SK-N-SH (cell line): ENCODE measurements around the gene MMAB. TPM values are rescaled to one million over a fixed set of nuclear protein-coding genes. Genes with fewer than 3 reads are reported as not detected.

ENCODE experiments used
- CTCF ChIA-PET: fragments of 300-600, 350-600 bp; formaldehyde crosslinking; extraction: SDS; loops from one replicate; lab custom pipeline; 2021; lab: Yijun Ruan, JAX
- POLR2A ChIA-PET: fragments of 350-600 bp; sonication (Branson Sonifier 250); formaldehyde crosslinking; extraction: SDS; loops from one replicate; lab custom pipeline; 2020; ENCODE audit warnings: antibody characterized with exemption, inconsistent platforms; lab: Yijun Ruan, JAX
- DNase-seq: peaks from one replicate; pipeline ENCODE4 v3.0.0; 2012
- H2AFZ ChIP-seq: fragments of 200-600 bp; sonication (generic); 2 replicates; pipeline ENCODE4 v1.8.1; 2016; ENCODE audit warnings: antibody characterized with exemption, mild to moderate bottlenecking, low read depth
- H3F3A ChIP-seq: fragments of 200-600 bp; sonication (generic); replicated peaks from 2 replicates; pipeline ENCODE3; 2016; ENCODE audit warnings: antibody characterized with exemption, mild to moderate bottlenecking; ENCODE audit not compliant: insufficient read depth
- H3K27ac ChIP-seq, 2 experiments: fragments of 200-500 bp in 1 of 2; fragments of 200-600 bp in 1 of 2; sonication (Bioruptor generic) in 1 of 2; sonication (generic), shearing (Covaris generic) in 1 of 2; 2 replicates each; pipeline versions ENCODE4 v1.5.1 to v1.6.1; 2014 to 2016; ENCODE audit warnings: low read depth in 2 of 2, inconsistent platforms in 1 of 2, low read length in 1 of 2, mild to moderate bottlenecking in 1 of 2, mixed read lengths in 1 of 2
- H3K27me3 ChIP-seq: fragments of 200-600 bp; sonication (generic), shearing (Covaris generic); 2 replicates; pipeline ENCODE4 v1.6.1; 2016; ENCODE audit warnings: mixed run types; ENCODE audit not compliant: insufficient read depth
- H3K36me3 ChIP-seq, 2 experiments: fragments of 200-500 bp in 1 of 2; fragments of 200-600 bp in 1 of 2; sonication (Bioruptor generic) in 1 of 2; sonication (generic) in 1 of 2; replicated peaks in 1 of 2; 2 replicates each; pipeline versions ENCODE3 to v1.5.1; 2014 to 2016; ENCODE audit warnings: low read length in 1 of 2, mild to moderate bottlenecking in 1 of 2; ENCODE audit not compliant: insufficient read depth in 2 of 2, control insufficient read depth in 1 of 2
- H3K4me1 ChIP-seq, 2 experiments: fragments of 200-500 bp in 1 of 2; fragments of 200-600 bp in 1 of 2; sonication (Bioruptor generic) in 1 of 2; sonication (generic), shearing (Covaris generic) in 1 of 2; 2 replicates each; pipeline versions ENCODE4 v1.5.1 to v1.6.1; 2014 to 2016; ENCODE audit warnings: low read depth in 1 of 2, low read length in 1 of 2, mixed run types in 1 of 2; ENCODE audit not compliant: insufficient read depth in 2 of 2, control insufficient read depth in 1 of 2
- H3K4me2 ChIP-seq: fragments of 200-600 bp; sonication (generic), shearing (Covaris generic); 2 replicates; pipeline ENCODE4 v1.6.1; 2017; ENCODE audit warnings: mixed run types
- H3K4me3 ChIP-seq, 2 experiments: fragments of 200-500 bp in 1 of 2; fragments of 200-600 bp in 1 of 2; sonication (Bioruptor generic) in 1 of 2; sonication (generic), shearing (Covaris generic) in 1 of 2; 2 replicates each; pipeline versions ENCODE4 v1.5.1 to v1.8.1; 2014 to 2016; ENCODE audit warnings: low read depth in 2 of 2, inconsistent platforms in 1 of 2, low read length in 1 of 2, mild to moderate bottlenecking in 1 of 2, mixed read lengths in 1 of 2, moderate library complexity in 1 of 2
- H3K79me2 ChIP-seq: fragments of 200-600 bp; sonication (generic); 2 replicates; pipeline ENCODE4 v1.8.1; 2017; ENCODE audit warnings: mild to moderate bottlenecking; ENCODE audit not compliant: insufficient read depth
- H3K9ac ChIP-seq: fragments of 200-600 bp; sonication (generic); 2 replicates; pipeline ENCODE4 v1.6.1; 2017; ENCODE audit warnings: mixed run types
- H3K9me2 ChIP-seq: fragments of 200-600 bp; sonication (generic); 2 replicates; pipeline ENCODE4 v1.6.1; 2017; ENCODE audit warnings: mixed run types
- H3K9me3 ChIP-seq: fragments of 200-600 bp; sonication (generic); 2 replicates; pipeline ENCODE4 v1.6.1; 2017; ENCODE audit warnings: mixed run types, mild to moderate bottlenecking, moderate library complexity
- H4K20me1 ChIP-seq: fragments of 200-600 bp; sonication (generic); 2 replicates; pipeline ENCODE4 v1.6.1; 2017; ENCODE audit warnings: mild to moderate bottlenecking, mixed run types; ENCODE audit not compliant: insufficient read depth
- GATA2 ChIP-seq: sonication (generic); formaldehyde crosslinking; IDR thresholded peaks from 2 replicates; pipeline ENCODE4 v1.5.0; 2020; ENCODE audit warnings: mild to moderate bottlenecking, missing genetic modification reagents
- IRF3 ChIP-seq: fragments of 150-350 bp; IDR thresholded peaks from 2 replicates; pipeline ENCODE4 v1.6.1; 2016; ENCODE audit warnings: mild to moderate bottlenecking, low read depth, low read length
- MXI1 ChIP-seq: IDR thresholded peaks from 2 replicates; pipeline ENCODE4 v1.6.1; 2012; ENCODE audit warnings: mild to moderate bottlenecking, low read depth, low read length, improper control_type of control experiment
- POLR2AphosphoS5 ChIP-seq: IDR thresholded peaks from 2 replicates; pipeline ENCODE4 v1.6.1; 2012; ENCODE audit warnings: low read depth, low read length
- REST ChIP-seq: IDR thresholded peaks from 2 replicates; pipeline ENCODE4 v1.6.1; 2012; ENCODE audit warnings: mild to moderate bottlenecking, low read depth, low read length, moderate library complexity
- TAF1 ChIP-seq: IDR thresholded peaks from 2 replicates; pipeline ENCODE4 v1.6.1; 2012; ENCODE audit warnings: low read depth, mild to moderate bottlenecking, low read length, moderate library complexity, borderline replicate concordance
- USF2 ChIP-seq: fragments of 150-350 bp; IDR thresholded peaks from 2 replicates; pipeline ENCODE4 v1.6.1; 2017; ENCODE audit warnings: antibody characterized with exemption, low read length, low read depth, borderline replicate concordance
- ZBTB33 ChIP-seq: IDR thresholded peaks from 2 replicates; pipeline ENCODE4 v1.4.0; 2012; ENCODE audit warnings: low read depth, borderline replicate concordance
- WGBS: methylation state at CpG from one replicate; pipeline ENCODE4 v1.1.6; 2017; ENCODE audit warnings: low lambda C conversion rate; 5-methylcytosine and 5-hydroxymethylcytosine counted together
- polyA plus RNA-seq, 3 experiments: library from polyadenylated mRNA; depleted of rRNA; stranded (reverse); fragments of >200 nt; gene quantifications; 2 replicates each; pipeline ENCODE4 v1.2.3, GENCODE V29; 2012

The MMAB gene
- polyA plus RNA-seq, 1 of the 3 experiments (the other 2 are of a cell fraction) = 15.9 TPM

- WGBS = 90% methylated on average over 5 of the region's 5 CpGs
- no peak for DNase-seq
- ChIA-PET POLR2A (no interaction called here), CTCF (interaction anchor here (1.1 to 1.7 kb wide), 5 partner anchors 9 to 310 kb away, joined by 3 to 6 read pairs (median 4); partner anchors contain the start of gene MVK)
- Histone ChIP-seq H3F3A (no peaks in the 10 kb centered on the region), H4K20me1 (no peaks in the 10 kb centered on the region), H3K9me3 (no peaks in the 10 kb centered on the region), H3K9me2 (no peaks in the 10 kb centered on the region), H3K9ac (no peak overlapping the region), H3K27me3 (no peaks in the 10 kb centered on the region), H3K4me2 (no peak overlapping the region), H2AFZ (no peak overlapping the region), H3K27ac (no peak overlapping the region), H3K4me1 (peaks cover 6 to 76% of the 10 kb centered on the region in 2 experiments; a peak in 3 of 4 replicates), H3K36me3 (peaks cover 3 to 28% of the 10 kb centered on the region in 2 experiments), H3K4me3 (no peak overlapping the region), H3K79me2 (no peaks in the 10 kb centered on the region)
- no peak for TF ChIP-seq POLR2AphosphoS5
Measured at GRCh38 chr12:109535863-109536250, 37.4 kb downstream of the MMAB start.

GRCh38 chr12:109535231-109535862, 38.0 kb downstream of the MMAB start:
- peaks cover 6 to 76% of the 10 kb centered on the region in 2 experiments; a peak in 3 of 4 replicates for H3K4me1 ChIP-seq
- no peak for TF ChIP-seq GATA2 (CRISPR knock-in tag)
- TF ChIP-seq IRF3 = no peak
- TF ChIP-seq ZBTB33 = no peak
- no peak for TF ChIP-seq MXI1
- TF ChIP-seq, all 33 proteins: peak for 0
- no peak overlapping the region for H2AFZ ChIP-seq
- no peak overlapping the region for H3K4me3 ChIP-seq
- WGBS = 98% methylated on average over 20 of the region's 25 CpGs
- no peaks in the 10 kb centered on the region for H3K27me3 ChIP-seq
- no peaks in the 10 kb centered on the region for H3F3A ChIP-seq
- H3K9ac ChIP-seq = no peak overlapping the region
- H3K79me2 ChIP-seq = no peaks in the 10 kb centered on the region
- peaks cover 3 to 33% of the 10 kb centered on the region in 2 experiments for H3K36me3 ChIP-seq
- DNase-seq = no peak
- H4K20me1 ChIP-seq = no peaks in the 10 kb centered on the region
- no peak overlapping the region for H3K4me2 ChIP-seq
- no peaks in the 10 kb centered on the region for H3K9me2 ChIP-seq
- POLR2A ChIA-PET = no interaction called here
- H3K27ac ChIP-seq = no peak overlapping the region
- CTCF ChIA-PET = interaction anchor here (1.3 to 2.7 kb wide), 2 partner anchors 10 kb away, joined by 3 to 7 read pairs; no protein-coding TSS in a partner anchor
- no peaks in the 10 kb centered on the region for H3K9me3 ChIP-seq

- no peaks in the 10 kb centered on the region for H3K79me2 ChIP-seq
- POLR2A ChIA-PET = no interaction called here
- H4K20me1 ChIP-seq = no peaks in the 10 kb centered on the region
- H3K27me3 ChIP-seq = no peaks in the 10 kb centered on the region
- 100% methylated on average over 2 of the region's 15 CpGs for WGBS
- H3K36me3 ChIP-seq = peaks cover 3 to 39% of the 10 kb centered on the region in 2 experiments
- H3K9ac ChIP-seq = no peak overlapping the region
- H3K27ac ChIP-seq = no peak overlapping the region
- no peaks in the 10 kb centered on the region for H3F3A ChIP-seq
- no peak overlapping the region for H3K4me3 ChIP-seq
- no peaks in the 10 kb centered on the region for H3K9me3 ChIP-seq
- CTCF ChIA-PET = interaction anchor here (1.3 to 2.7 kb wide), 2 partner anchors 10 to 11 kb away, joined by 3 to 7 read pairs; no protein-coding TSS in a partner anchor
- no peak overlapping the region for H3K4me2 ChIP-seq
- no peaks in the 10 kb centered on the region for H3K9me2 ChIP-seq
- peaks cover 2 to 79% of the 10 kb centered on the region in 2 experiments; a peak in 3 of 4 replicates for H3K4me1 ChIP-seq
- no peak for TF ChIP-seq REST
- no peak for TF ChIP-seq TAF1
- no peak for TF ChIP-seq USF2
- no peak for DNase-seq
- no peak overlapping the region for H2AFZ ChIP-seq
Measured at GRCh38 chr12:109534456-109534855, 38.8 kb downstream of the MMAB start.
